ENCODE results near the gene PGBD5. TPM values are rescaled to one million over a fixed set of nuclear protein-coding genes. Genes with fewer than 3 reads are reported as not detected.

PGBD5 gene
- total RNA-seq, 1 donor from 2014 or later = 19.7 TPM

DNA sequence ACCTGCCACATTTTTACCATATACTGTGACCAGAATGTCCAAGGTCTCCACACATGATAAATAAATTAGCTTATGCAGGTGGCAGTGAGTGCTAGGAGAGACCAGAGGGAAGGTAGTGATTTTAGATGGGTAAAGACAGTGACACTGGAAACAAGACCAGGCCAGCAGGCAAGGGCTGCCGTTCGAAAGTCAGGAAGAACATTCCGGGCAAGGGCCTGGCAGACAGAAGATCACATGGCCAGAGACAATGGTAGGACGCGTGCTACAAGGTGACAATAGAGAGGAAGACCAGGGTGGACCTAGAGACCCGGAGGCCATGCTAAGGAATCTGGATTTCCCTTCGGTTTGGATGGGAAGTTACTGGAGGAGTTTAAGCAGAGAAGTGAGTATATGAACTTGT lies 9.7 kb downstream of the PGBD5 start:
- no peaks in the 10 kb centered on the region for H3K9me3 Mint-ChIP-seq
- no peak overlapping the region for H3K27ac Mint-ChIP-seq (ENCODE audit: unreplicated experiment)
- H3K27me3 Mint-ChIP-seq (ENCODE audit: low read depth) = peaks cover 13% of the 10 kb centered on the region
- DNase-seq (ENCODE audit: low read depth, low spot score) = no peak
- H3K36me3 Mint-ChIP-seq (ENCODE audit: low read depth) = peaks cover 4% of the 10 kb centered on the region
- H3K4me1 Mint-ChIP-seq = no peaks in the 10 kb centered on the region
- TF ChIP-seq, protein P1, sequence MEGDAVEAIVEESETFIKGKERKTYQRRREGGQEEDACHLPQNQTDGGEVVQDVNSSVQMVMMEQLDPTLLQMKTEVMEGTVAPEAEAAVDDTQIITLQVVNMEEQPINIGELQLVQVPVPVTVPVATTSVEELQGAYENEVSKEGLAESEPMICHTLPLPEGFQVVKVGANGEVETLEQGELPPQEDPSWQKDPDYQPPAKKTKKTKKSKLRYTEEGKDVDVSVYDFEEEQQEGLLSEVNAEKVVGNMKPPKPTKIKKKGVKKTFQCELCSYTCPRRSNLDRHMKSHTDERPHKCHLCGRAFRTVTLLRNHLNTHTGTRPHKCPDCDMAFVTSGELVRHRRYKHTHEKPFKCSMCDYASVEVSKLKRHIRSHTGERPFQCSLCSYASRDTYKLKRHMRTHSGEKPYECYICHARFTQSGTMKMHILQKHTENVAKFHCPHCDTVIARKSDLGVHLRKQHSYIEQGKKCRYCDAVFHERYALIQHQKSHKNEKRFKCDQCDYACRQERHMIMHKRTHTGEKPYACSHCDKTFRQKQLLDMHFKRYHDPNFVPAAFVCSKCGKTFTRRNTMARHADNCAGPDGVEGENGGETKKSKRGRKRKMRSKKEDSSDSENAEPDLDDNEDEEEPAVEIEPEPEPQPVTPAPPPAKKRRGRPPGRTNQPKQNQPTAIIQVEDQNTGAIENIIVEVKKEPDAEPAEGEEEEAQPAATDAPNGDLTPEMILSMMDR (conservative IDR thresholded peaks at IDR 0.05) = no peak
- no peak overlapping the region for H3K4me3 Mint-ChIP-seq

DNA sequence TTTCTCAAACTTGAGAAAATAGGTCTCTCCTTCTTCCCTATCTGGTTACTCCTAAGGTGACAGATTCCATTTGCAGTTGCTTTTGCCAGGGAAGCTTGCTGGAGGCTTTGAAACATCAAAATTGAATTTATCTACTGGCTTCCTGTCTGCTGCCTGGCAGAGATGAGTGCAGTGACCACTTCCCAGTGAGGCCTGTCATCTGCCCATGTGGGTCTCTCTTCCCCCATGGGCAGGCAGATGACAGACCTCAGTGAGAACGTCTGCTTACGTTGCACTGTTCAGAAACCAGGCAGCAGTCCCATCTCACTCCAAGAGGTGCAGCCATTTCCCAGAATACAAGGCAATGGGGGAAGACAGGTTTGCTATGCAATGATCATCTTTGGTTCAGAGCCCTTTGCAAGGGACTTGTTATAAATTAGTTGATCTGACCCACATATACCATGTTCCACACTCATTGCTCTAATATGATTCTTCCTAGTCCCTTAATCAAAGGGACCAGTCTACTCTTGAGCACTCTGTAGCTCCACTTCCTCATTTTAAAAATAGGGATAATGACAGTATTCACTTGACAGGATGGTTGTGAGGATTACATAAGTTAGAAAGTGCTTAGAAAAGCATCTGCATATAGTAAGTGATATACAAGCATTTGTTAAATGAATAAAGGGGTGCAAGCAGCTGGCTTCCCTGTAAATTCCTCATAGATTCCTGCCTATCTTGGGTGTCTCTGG lies 10.6 kb downstream of the PGBD5 start:
- TF ChIP-seq, protein P1 (conservative IDR thresholded peaks at IDR 0.05) = no peak
- Mint-ChIP-seq H3K27ac (ENCODE audit: unreplicated experiment) (no peak overlapping the region), H3K27me3 (ENCODE audit: low read depth) (peaks cover 8% of the 10 kb centered on the region), H3K4me1 (no peaks in the 10 kb centered on the region), H3K36me3 (ENCODE audit: low read depth) (peaks cover 4% of the 10 kb centered on the region), H3K9me3 (no peaks in the 10 kb centered on the region), H3K4me3 (no peak overlapping the region)
- no peak for DNase-seq (ENCODE audit: low read depth, low spot score)

- Mint-ChIP-seq H3K9me3 (no peaks in the 10 kb centered on the region), H3K27me3 (ENCODE audit: low read depth) (peaks cover 3% of the 10 kb centered on the region), H3K4me1 (no peaks in the 10 kb centered on the region), H3K27ac (ENCODE audit: unreplicated experiment) (no peak overlapping the region), H3K36me3 (ENCODE audit: low read depth) (no peaks in the 10 kb centered on the region), H3K4me3 (no peak overlapping the region)
- TF ChIP-seq, protein P1 (conservative IDR thresholded peaks at IDR 0.05) = no peak
- no peak for DNase-seq (ENCODE audit: low read depth, low spot score)
Observed at GRCh38 chr1:230414694-230415093, 11.4 kb downstream of the PGBD5 start.

DNA sequence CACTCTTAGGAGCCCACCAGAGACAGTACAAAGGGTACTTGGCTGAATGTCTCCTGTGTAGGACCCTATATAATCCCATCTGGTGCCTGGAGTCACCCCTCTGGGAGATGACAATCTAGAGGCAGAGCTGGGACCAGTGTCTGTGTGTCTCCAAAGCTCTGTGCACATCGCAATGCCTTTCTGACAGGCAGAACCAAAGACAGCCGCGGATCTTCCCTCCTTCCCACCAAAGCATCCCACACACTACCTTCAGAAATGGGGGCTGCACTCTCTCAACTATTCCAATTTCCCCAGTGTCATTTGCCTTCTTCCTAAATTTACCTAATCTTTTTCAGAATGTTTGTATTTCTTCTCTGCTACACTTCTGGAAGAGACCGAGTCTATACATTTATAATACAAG lies 12.0 kb downstream of the PGBD5 start:
- H3K27me3 Mint-ChIP-seq (ENCODE audit: low read depth) = peaks cover 3% of the 10 kb centered on the region
- no peak for DNase-seq (ENCODE audit: low read depth, low spot score)
- TF ChIP-seq, protein P1 (conservative IDR thresholded peaks at IDR 0.05) = no peak
- H3K36me3 Mint-ChIP-seq (ENCODE audit: low read depth) = no peaks in the 10 kb centered on the region
- H3K9me3 Mint-ChIP-seq = no peaks in the 10 kb centered on the region
- no peak overlapping the region for H3K27ac Mint-ChIP-seq (ENCODE audit: unreplicated experiment)
- H3K4me1 Mint-ChIP-seq = no peaks in the 10 kb centered on the region
- no peak overlapping the region for H3K4me3 Mint-ChIP-seq

GRCh38 chr1:230413061-230413460 lies 13.1 kb downstream of the PGBD5 start:
- Mint-ChIP-seq H3K4me3 (no peak overlapping the region), H3K36me3 (ENCODE audit: low read depth) (no peaks in the 10 kb centered on the region), H3K9me3 (no peaks in the 10 kb centered on the region), H3K4me1 (no peaks in the 10 kb centered on the region), H3K27ac (ENCODE audit: unreplicated experiment) (no peak overlapping the region), H3K27me3 (ENCODE audit: low read depth) (peaks cover 3% of the 10 kb centered on the region)
- TF ChIP-seq, protein P1 (conservative IDR thresholded peaks at IDR 0.05) = no peak
- no peak for DNase-seq (ENCODE audit: low read depth, low spot score)
